ENCODE results near the gene CDH24.

GRCh38 chr14:23017091-23017490 is 40.2 kb downstream of the CDH24 start:
- TF ChIP-seq ZNF532 (CRISPR knock-in tag; IDR thresholded peaks at IDR 0.05; ENCODE audit: borderline replicate concordance), result no peak
- TF ChIP-seq, protein P1, sequence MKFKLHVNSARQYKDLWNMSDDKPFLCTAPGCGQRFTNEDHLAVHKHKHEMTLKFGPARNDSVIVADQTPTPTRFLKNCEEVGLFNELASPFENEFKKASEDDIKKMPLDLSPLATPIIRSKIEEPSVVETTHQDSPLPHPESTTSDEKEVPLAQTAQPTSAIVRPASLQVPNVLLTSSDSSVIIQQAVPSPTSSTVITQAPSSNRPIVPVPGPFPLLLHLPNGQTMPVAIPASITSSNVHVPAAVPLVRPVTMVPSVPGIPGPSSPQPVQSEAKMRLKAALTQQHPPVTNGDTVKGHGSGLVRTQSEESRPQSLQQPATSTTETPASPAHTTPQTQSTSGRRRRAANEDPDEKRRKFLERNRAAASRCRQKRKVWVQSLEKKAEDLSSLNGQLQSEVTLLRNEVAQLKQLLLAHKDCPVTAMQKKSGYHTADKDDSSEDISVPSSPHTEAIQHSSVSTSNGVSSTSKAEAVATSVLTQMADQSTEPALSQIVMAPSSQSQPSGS (CRISPR knock-in tag; IDR thresholded peaks at IDR 0.05; ENCODE audit: borderline replicate concordance, low read depth), result no peak
- TF ChIP-seq CTCF (IDR thresholded peaks at IDR 0.05), result no peak
- TF ChIP-seq CREB1 (CRISPR knock-in tag; IDR thresholded peaks at IDR 0.05), result no peak
- TF ChIP-seq, protein P2, sequence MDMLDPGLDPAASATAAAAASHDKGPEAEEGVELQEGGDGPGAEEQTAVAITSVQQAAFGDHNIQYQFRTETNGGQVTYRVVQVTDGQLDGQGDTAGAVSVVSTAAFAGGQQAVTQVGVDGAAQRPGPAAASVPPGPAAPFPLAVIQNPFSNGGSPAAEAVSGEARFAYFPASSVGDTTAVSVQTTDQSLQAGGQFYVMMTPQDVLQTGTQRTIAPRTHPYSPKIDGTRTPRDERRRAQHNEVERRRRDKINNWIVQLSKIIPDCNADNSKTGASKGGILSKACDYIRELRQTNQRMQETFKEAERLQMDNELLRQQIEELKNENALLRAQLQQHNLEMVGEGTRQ (CRISPR knock-in tag; IDR thresholded peaks at IDR 0.05), result no peak
- TF ChIP-seq RELA (CRISPR knock-in tag; IDR thresholded peaks at IDR 0.05; ENCODE audit: borderline replicate concordance), result no peak
- no peak for TF ChIP-seq ZSCAN18 (CRISPR knock-in tag; IDR thresholded peaks at IDR 0.05)
- no peak for TF ChIP-seq ATF6 (CRISPR knock-in tag; IDR thresholded peaks at IDR 0.05)
- TF ChIP-seq TCF7 (CRISPR knock-in tag; IDR thresholded peaks at IDR 0.05; ENCODE audit: low read depth), result no peak
- no peak for TF ChIP-seq E2F4 (CRISPR knock-in tag; IDR thresholded peaks at IDR 0.05; ENCODE audit: borderline replicate concordance, low read depth)
- no peak for TF ChIP-seq IRF2 (CRISPR knock-in tag; IDR thresholded peaks at IDR 0.05; ENCODE audit: borderline replicate concordance, low read depth)

Data from WTC11 (cell line).